Measurements from ENCODE around the gene ARID5A. TPM values are rescaled to one million over a fixed set of nuclear protein-coding genes. Genes with fewer than 3 reads are reported as not detected.

Gene ARID5A
- total RNA-seq (10 to 100 TPM; 25.7 to 73.6 (median 37.8) TPM), polyA plus RNA-seq (10 to 100 TPM; 12.9 to 29.9 (median 18.2) TPM)
- long read RNA-seq, donor 1, transcript ARID5A-201 (7 exons, 2,188 nt) = major isoform, 43 of 82 reads
- long read RNA-seq, donor 1, transcript ARID5A-202 (6 exons, 2,038 nt) = minor isoform, 17 of 82 reads
- long read RNA-seq, donor 1, partial matches to known transcripts = 7 of 82 reads
- long read RNA-seq, donor 1, other reads (novel, unspliced or antisense) = 15 of 82 reads
- long read RNA-seq, donor 2, transcript ARID5A-202 (6 exons, 2,038 nt) = major isoform, 16 of 55 reads
- long read RNA-seq, donor 2, transcript ARID5A-201 (7 exons, 2,188 nt) = major isoform, 16 of 55 reads
- long read RNA-seq, donor 2, partial matches to known transcripts = 7 of 55 reads
- long read RNA-seq, donor 2, other reads (novel, unspliced or antisense) = 16 of 55 reads

- WGBS, 3 donors = 1% methylated on average over 55 to 69 of the region's 69 CpGs
- H3K36me3 ChIP-seq (ENCODE audit: insufficient read depth in 1 of 2, low read depth in 1 of 2) = peaks cover 0 to 5% of the 10 kb centered on the region in 2 donors
- ATAC-seq (peak; percentile 69 to 76 (median 71)), DNase-seq (peak; percentile 95 to 96)
- H3K4me1 ChIP-seq = peaks cover 83% of the 10 kb centered on the region
- intact Hi-C loops (cut with DNase I) = loop anchor here in 1 of 2 donors (5.0 kb wide), 1 partner anchor 101 kb away; the partner anchor contains the start of gene KANSL3
- H3K27me3 ChIP-seq (ENCODE audit: insufficient read depth in 3 of 3, low read length in 2 of 3) = no peaks in the 10 kb centered on the region
- no peaks in the 10 kb centered on the region for H3K9me3 ChIP-seq
- peak within 1 kb of the TSS; percentile 91 for H3K4me3 ChIP-seq
- H3K27ac ChIP-seq = peak within 1 kb of the TSS; percentile 98
- peak; percentile 34 for TF ChIP-seq CTCF (IDR thresholded peaks at IDR 0.05)
Observed at GRCh38 chr2:96536445-96537065, at the start of gene ARID5A. ARID5A (plus strand) TSS chr2:96536752; CDS start chr2:96536827, 75 bp downstream.

GRCh38 chr2:96489261-96489660, 47.3 kb upstream of the ARID5A start:
- Histone ChIP-seq H3K27ac (no peak overlapping the region), H3K36me3 (ENCODE audit: insufficient read depth in 1 of 2, low read depth in 1 of 2) (no peaks in the 10 kb centered on the region), H3K4me3 (no peak overlapping the region), H3K9me3 (peaks cover 4% of the 10 kb centered on the region), H3K27me3 (ENCODE audit: insufficient read depth in 3 of 3, low read length in 2 of 3) (no peaks in the 10 kb centered on the region), H3K4me1 (no peaks in the 10 kb centered on the region)
- intact Hi-C loops (cut with DNase I) = no loop called here
- TF ChIP-seq CTCF (IDR thresholded peaks at IDR 0.05) = no peak
- ATAC-seq = no peak
- no peak for DNase-seq
- WGBS, 3 donors = 89 to 91% (median 89%) methylated on average over 3 of the region's 3 CpGs

- 75 to 84% (median 80%) methylated on average over 1 of the region's 1 CpG for WGBS, 3 donors
- ATAC-seq = no peak
- H3K36me3 ChIP-seq (ENCODE audit: insufficient read depth in 1 of 2, low read depth in 1 of 2) = no peaks in the 10 kb centered on the region
- no peaks in the 10 kb centered on the region for H3K4me1 ChIP-seq
- H3K4me3 ChIP-seq = no peak overlapping the region
- H3K27ac ChIP-seq = no peak overlapping the region
- no peak for TF ChIP-seq CTCF (IDR thresholded peaks at IDR 0.05)
- no peak for DNase-seq
- H3K9me3 ChIP-seq = peaks cover 6% of the 10 kb centered on the region
- intact Hi-C loops (cut with DNase I) = no loop called here
- no peaks in the 10 kb centered on the region for H3K27me3 ChIP-seq (ENCODE audit: insufficient read depth in 3 of 3, low read length in 2 of 3)
Observed at GRCh38 chr2:96489663-96490062, 46.9 kb upstream of the ARID5A start.

GRCh38 chr2:96491860-96492497, 44.6 kb upstream of the ARID5A start:
- peaks cover 6% of the 10 kb centered on the region for H3K9me3 ChIP-seq
- H3K36me3 ChIP-seq (ENCODE audit: insufficient read depth in 1 of 2, low read depth in 1 of 2) = no peaks in the 10 kb centered on the region
- no peak for DNase-seq
- ATAC-seq = no peak
- intact Hi-C loops (cut with DNase I) = no loop called here
- no peaks in the 10 kb centered on the region for H3K27me3 ChIP-seq (ENCODE audit: insufficient read depth in 3 of 3, low read length in 2 of 3)
- no peak for TF ChIP-seq CTCF (IDR thresholded peaks at IDR 0.05)
- 92 to 97% (median 97%) methylated on average over 1 of the region's 1 CpG for WGBS, 3 donors
- no peaks in the 10 kb centered on the region for H3K4me1 ChIP-seq
- H3K4me3 ChIP-seq = no peak overlapping the region
- H3K27ac ChIP-seq = no peak overlapping the region
